NCI-H146 treated with DMSO at 0.1 percent for 48 hours (cell line): ENCODE results near the gene FZD1.
"Not testable (repeated sequence)": the region's sequence is repeated elsewhere in the genome, so short reads cannot be mapped to it uniquely, and the experiment has no call there.

Source experiments
- DNase-seq: peaks from one replicate; lab custom pipeline; 2025; ENCODE audit not compliant: unreplicated experiment; lab: John Stamatoyannopoulos, UW

FZD1 gene

DNA sequence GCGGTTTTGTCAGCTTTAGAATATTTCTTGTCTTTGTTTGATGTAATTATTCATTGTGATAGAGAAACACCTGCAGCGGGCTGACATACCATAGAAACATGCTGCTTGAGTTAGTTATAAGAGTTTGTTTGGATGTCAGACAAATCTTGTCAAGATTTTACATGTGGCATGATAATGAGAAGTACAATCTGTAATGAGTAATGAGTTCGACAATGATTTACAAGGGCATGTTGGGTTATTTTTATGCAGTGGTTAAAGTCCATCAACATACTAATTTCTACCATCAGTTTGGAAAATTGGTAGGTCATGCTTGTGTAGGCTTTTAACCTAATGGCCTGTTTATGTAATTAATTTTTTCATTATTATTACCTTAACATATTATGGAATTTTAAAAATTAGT, 31.3 kb downstream of the FZD1 start:
- no peak for DNase-seq

DNA sequence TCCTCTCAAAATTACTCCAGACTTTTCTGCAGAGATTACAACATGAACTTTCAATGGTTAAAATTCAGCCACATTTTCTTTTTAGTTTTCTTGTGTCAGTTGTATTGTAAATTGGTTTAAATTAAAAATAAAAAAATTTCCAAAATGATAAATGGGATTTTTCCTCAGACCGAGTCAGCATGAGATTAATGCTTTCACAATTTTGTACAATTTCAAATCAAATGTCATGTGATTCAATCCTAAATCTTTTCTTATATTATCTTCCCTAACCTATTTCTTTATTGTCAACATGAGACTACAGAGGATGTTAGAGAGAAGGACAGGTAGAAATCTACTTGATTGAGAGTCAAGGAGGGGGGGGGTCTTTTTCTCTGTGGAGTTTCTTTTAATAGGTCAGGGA, 33.7 kb downstream of the FZD1 start:
- no peak for DNase-seq

DNA sequence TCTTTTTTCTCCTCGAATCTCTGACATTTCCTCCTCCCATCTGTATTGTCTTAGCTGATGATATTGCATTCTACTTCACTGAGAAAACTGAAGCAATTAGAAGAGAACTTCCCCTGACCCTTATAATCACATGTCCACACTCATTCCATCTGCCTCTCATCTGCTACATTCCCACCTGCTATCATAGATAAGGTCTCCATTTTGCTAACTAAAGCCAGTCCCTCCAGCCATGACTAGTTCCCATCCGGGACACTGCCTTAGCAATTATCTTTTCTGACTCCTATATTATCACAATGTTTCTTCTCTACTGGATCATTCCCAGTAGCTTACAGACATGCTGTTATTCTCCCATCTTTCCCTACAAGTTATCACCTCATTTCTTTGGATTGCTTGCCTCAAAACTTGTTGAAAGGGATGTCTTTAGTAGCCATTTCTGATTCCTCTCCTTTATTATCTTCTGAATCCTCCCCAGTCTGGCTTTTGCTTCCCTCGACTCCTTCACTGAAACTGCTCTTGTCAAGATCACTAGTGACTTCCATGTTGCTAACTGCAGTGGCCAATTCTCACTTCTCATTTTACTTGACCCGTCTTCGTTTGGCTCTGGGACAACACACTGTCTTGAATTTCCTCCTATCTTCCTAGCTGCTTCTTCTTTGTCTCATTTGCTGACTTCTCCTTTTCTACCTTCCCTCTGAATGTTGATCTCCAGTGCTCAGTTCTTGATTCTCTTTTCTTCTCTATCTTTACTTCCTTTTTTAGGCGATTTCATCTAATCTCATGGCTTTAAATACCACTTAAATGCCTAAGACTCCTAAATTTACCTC, 35.9 kb downstream of the FZD1 start:
- DNase-seq: no peak

DNA sequence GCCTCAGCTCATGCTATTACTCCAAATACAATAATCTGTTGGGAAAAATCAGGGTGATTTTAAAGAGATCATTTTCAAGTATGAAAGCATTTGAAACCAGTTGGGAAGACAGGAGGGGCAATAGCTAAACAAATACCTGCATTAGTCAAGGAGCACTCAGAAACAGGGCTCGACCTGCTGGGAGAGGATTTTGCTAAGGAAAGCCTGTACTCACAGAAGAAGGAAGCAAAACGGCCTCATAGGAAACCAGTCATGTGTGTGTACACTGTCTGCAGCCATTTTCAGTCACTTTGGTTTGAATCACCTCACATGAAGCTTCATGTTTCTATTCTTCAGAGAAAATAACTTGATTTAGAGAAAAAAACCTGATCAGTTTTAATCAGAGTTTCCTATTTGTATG, 38.6 kb downstream of the FZD1 start:
- no peak for DNase-seq

- DNase-seq: no peak
Measured at GRCh38 chr7:91306266-91306665, 42.0 kb downstream of the FZD1 start.

- no peak for DNase-seq
Measured at GRCh38 chr7:91307467-91307866, 43.2 kb downstream of the FZD1 start.

DNA sequence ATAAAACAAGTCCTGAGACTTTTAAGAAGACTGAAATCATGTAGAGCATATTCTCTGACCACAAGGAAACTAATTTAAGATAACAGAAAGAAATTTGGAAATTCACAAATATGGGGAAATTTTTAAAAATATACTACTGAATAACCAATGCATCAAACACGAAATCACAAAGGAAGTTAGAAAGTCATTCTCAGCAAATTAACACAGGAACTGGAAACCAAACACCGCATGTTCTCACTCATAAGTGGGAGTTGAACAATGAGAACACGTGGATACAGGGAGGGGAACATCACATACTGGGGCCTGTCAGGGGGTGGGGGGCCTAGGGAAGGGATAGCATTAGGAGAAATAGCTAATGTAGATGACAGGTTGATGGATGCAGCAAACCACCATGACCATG, 44.0 kb downstream of the FZD1 start:
- DNase-seq: not testable (repeated sequence)

GRCh38 chr7:91310830-91311460, 46.7 kb downstream of the FZD1 start:
- DNase-seq: no peak

GRCh38 chr7:91311839-91312238, 47.6 kb downstream of the FZD1 start:
- no peak for DNase-seq

DNA sequence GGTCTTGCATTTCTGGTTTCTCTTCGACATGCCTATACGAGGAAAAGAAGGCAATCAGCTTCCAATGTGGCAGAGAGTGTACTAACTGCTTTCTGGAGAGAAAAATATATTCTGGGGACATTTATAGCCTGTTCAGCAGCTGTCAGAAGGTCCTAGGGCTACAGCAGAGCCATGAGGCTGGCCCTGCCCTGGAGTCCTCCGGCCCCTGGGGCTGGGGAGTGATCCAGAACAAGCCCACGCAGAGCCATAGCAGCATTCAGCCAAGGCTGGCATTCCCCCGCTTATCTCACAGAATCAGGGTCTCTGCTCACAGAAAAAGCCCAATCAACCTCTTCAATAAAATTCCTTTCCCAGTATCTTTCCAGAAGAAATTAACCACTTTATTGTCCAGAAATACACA, 48.9 kb downstream of the FZD1 start:
- DNase-seq: no peak

- no peak for DNase-seq
Measured at GRCh38 chr7:91314591-91315323, 50.5 kb downstream of the FZD1 start.

DNA sequence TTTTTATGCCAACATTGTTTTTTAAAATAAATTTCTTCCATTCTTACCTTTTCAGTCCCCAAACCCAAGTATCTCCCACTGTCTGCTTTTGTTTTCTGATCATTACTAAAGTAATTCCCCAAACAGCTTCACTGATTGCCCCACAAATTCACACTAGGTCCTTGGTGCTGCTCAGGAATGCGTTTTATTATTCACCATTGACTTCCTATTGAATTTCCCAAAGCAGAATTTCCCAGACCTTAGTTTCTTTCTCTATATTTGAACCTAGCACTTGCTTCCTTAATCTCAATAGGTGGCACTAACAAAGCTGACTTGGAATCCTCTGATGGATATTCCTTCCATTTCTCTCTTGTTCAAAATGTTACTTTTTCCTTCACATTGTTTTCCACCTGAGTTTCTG, 52.2 kb downstream of the FZD1 start:
- DNase-seq: no peak

DNA sequence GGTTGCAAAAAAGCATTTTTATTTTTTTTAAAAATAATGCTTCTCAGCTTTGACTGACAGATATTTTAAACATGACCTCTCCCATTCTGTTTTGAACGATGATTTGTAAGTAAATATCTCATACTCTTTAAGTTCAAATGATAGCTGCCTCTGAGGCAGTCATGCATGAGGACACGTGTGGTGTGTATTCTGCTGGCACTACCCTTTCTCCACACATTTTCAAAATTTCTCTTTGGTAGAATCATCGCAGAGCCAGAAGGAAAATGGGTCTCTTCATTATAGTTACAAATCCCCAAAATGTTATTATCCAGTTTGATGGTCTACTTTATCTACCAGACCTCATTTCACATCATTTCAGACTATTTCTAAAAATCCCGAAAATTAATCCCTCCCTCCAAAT, 55.1 kb downstream of the FZD1 start:
- DNase-seq: no peak

DNA sequence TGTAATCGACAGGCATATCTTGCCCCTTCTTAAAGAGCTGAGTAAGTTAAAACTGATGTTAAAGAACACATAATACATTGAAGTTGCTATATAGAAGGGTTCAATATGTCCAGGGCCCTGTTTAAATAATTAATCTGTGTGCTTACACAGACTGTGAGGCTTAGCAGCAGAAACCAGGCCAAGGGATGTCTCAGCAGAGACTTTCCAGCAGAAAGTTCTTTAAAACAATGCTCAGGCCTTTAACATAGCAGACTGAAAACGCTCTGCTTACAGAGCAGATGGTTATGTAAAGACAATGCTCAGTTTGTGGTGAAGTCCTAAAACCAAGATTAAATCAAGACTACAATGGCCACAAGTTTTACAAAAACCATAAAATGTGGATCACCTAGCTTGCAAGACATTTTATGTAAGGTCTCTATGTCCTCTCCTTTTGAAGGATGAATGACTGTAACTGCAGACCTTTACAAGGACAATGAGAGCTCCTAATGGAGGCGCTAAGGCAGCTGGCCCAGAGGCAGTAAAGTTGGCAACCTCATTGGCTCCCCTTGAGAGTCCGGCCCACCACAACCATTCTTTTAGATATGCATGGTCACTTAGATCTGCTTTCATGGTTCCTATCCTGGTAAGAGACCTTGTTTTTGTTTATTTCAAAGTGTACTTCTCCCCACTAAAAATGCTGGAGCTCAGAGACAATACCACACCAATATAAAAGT, 56.3 kb downstream of the FZD1 start:
- DNase-seq: no peak
